Transverse colon (tissue), 3 donors: Measurements from ENCODE around the gene BTF3.

Source experiments
- EP300 ChIP-seq: sonication (generic); formaldehyde crosslinking; IDR thresholded peaks from one replicate; pipeline ENCODE4 v1.6.1; 2017; ENCODE audit warnings: antibody characterized with exemption, low read depth
- TF ChIP-seq, protein P1 (sequence below), 5 experiments: fragments of 200-600 bp in 3 of 5; fragments of 450-650 bp in 2 of 5; sonication (generic) in 3 of 5; IDR thresholded peaks; 1 replicate in 2 of 5; 2 replicates in 3 of 5; pipeline ENCODE4 v1.5.1; 2016 to 2017; ENCODE audit warnings: antibody characterized with exemption in 5 of 5, inconsistent platforms in 3 of 5, mild to moderate bottlenecking in 2 of 5, moderate library complexity in 1 of 5

DNA sequence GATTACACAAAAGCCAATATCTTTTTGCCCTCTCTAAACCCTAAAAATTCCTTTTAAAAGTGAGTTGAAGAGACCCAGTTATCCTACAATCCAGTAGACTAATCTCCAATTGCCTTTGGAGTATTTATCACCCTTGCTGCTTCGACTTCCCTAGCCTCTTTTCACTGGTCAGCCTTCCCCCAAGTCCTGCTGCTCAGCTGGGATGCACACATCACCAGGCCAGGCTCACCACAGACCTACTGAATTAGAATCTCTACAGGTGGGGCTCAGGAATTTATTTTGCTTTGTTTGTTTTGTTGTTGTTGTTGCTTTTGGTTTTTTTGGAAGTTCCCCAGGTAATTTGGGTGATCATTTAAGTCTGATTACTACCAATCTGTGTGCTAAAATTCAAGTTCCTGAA lies 38.1 kb upstream of the BTF3 start:
- TF ChIP-seq, protein P1, sequence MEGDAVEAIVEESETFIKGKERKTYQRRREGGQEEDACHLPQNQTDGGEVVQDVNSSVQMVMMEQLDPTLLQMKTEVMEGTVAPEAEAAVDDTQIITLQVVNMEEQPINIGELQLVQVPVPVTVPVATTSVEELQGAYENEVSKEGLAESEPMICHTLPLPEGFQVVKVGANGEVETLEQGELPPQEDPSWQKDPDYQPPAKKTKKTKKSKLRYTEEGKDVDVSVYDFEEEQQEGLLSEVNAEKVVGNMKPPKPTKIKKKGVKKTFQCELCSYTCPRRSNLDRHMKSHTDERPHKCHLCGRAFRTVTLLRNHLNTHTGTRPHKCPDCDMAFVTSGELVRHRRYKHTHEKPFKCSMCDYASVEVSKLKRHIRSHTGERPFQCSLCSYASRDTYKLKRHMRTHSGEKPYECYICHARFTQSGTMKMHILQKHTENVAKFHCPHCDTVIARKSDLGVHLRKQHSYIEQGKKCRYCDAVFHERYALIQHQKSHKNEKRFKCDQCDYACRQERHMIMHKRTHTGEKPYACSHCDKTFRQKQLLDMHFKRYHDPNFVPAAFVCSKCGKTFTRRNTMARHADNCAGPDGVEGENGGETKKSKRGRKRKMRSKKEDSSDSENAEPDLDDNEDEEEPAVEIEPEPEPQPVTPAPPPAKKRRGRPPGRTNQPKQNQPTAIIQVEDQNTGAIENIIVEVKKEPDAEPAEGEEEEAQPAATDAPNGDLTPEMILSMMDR (IDR thresholded peaks at IDR 0.05): no peak
- TF ChIP-seq EP300: no peak
